SK-N-SH (cell line): ENCODE results near the gene COL23A1. TPM values are rescaled to one million over a fixed set of nuclear protein-coding genes. Genes with fewer than 3 reads are reported as not detected.

Experiments used
- CTCF ChIA-PET: fragments of 300-600, 350-600 bp; formaldehyde crosslinking; extraction: SDS; loops from one replicate; lab custom pipeline; 2021; lab: Yijun Ruan, JAX
- POLR2A ChIA-PET: fragments of 350-600 bp; sonication (Branson Sonifier 250); formaldehyde crosslinking; extraction: SDS; loops from one replicate; lab custom pipeline; 2020; ENCODE audit warnings: antibody characterized with exemption, inconsistent platforms; lab: Yijun Ruan, JAX
- DNase-seq: peaks from one replicate; pipeline ENCODE4 v3.0.0; 2012
- H2AFZ ChIP-seq: fragments of 200-600 bp; sonication (generic); 2 replicates; pipeline ENCODE4 v1.8.1; 2016; ENCODE audit warnings: antibody characterized with exemption, mild to moderate bottlenecking, low read depth
- H3F3A ChIP-seq: fragments of 200-600 bp; sonication (generic); replicated peaks from 2 replicates; pipeline ENCODE3; 2016; ENCODE audit warnings: antibody characterized with exemption, mild to moderate bottlenecking; ENCODE audit not compliant: insufficient read depth
- H3K27ac ChIP-seq, 2 experiments: fragments of 200-500 bp in 1 of 2; fragments of 200-600 bp in 1 of 2; sonication (Bioruptor generic) in 1 of 2; sonication (generic), shearing (Covaris generic) in 1 of 2; 2 replicates each; pipeline versions ENCODE4 v1.5.1 to v1.6.1; 2014 to 2016; ENCODE audit warnings: low read depth in 2 of 2, inconsistent platforms in 1 of 2, low read length in 1 of 2, mild to moderate bottlenecking in 1 of 2, mixed read lengths in 1 of 2
- H3K27me3 ChIP-seq: fragments of 200-600 bp; sonication (generic), shearing (Covaris generic); 2 replicates; pipeline ENCODE4 v1.6.1; 2016; ENCODE audit warnings: mixed run types; ENCODE audit not compliant: insufficient read depth
- H3K36me3 ChIP-seq, 2 experiments: fragments of 200-500 bp in 1 of 2; fragments of 200-600 bp in 1 of 2; sonication (Bioruptor generic) in 1 of 2; sonication (generic) in 1 of 2; replicated peaks in 1 of 2; 2 replicates each; pipeline versions ENCODE3 to v1.5.1; 2014 to 2016; ENCODE audit warnings: low read length in 1 of 2, mild to moderate bottlenecking in 1 of 2; ENCODE audit not compliant: insufficient read depth in 2 of 2, control insufficient read depth in 1 of 2
- H3K4me1 ChIP-seq, 2 experiments: fragments of 200-500 bp in 1 of 2; fragments of 200-600 bp in 1 of 2; sonication (Bioruptor generic) in 1 of 2; sonication (generic), shearing (Covaris generic) in 1 of 2; 2 replicates each; pipeline versions ENCODE4 v1.5.1 to v1.6.1; 2014 to 2016; ENCODE audit warnings: low read depth in 1 of 2, low read length in 1 of 2, mixed run types in 1 of 2; ENCODE audit not compliant: insufficient read depth in 2 of 2, control insufficient read depth in 1 of 2
- H3K4me2 ChIP-seq: fragments of 200-600 bp; sonication (generic), shearing (Covaris generic); 2 replicates; pipeline ENCODE4 v1.6.1; 2017; ENCODE audit warnings: mixed run types
- H3K4me3 ChIP-seq, 2 experiments: fragments of 200-500 bp in 1 of 2; fragments of 200-600 bp in 1 of 2; sonication (Bioruptor generic) in 1 of 2; sonication (generic), shearing (Covaris generic) in 1 of 2; 2 replicates each; pipeline versions ENCODE4 v1.5.1 to v1.8.1; 2014 to 2016; ENCODE audit warnings: low read depth in 2 of 2, inconsistent platforms in 1 of 2, low read length in 1 of 2, mild to moderate bottlenecking in 1 of 2, mixed read lengths in 1 of 2, moderate library complexity in 1 of 2
- H3K79me2 ChIP-seq: fragments of 200-600 bp; sonication (generic); 2 replicates; pipeline ENCODE4 v1.8.1; 2017; ENCODE audit warnings: mild to moderate bottlenecking; ENCODE audit not compliant: insufficient read depth
- H3K9ac ChIP-seq: fragments of 200-600 bp; sonication (generic); 2 replicates; pipeline ENCODE4 v1.6.1; 2017; ENCODE audit warnings: mixed run types
- H3K9me2 ChIP-seq: fragments of 200-600 bp; sonication (generic); 2 replicates; pipeline ENCODE4 v1.6.1; 2017; ENCODE audit warnings: mixed run types
- H3K9me3 ChIP-seq: fragments of 200-600 bp; sonication (generic); 2 replicates; pipeline ENCODE4 v1.6.1; 2017; ENCODE audit warnings: mixed run types, mild to moderate bottlenecking, moderate library complexity
- H4K20me1 ChIP-seq: fragments of 200-600 bp; sonication (generic); 2 replicates; pipeline ENCODE4 v1.6.1; 2017; ENCODE audit warnings: mild to moderate bottlenecking, mixed run types; ENCODE audit not compliant: insufficient read depth
- CHD2 ChIP-seq: fragments of 150-350 bp; IDR thresholded peaks from 2 replicates; pipeline ENCODE4 v1.6.1; 2018; ENCODE audit warnings: low read length; ENCODE audit not compliant: partially characterized antibody
- EP300 ChIP-seq, 2 experiments: IDR thresholded peaks; 2 replicates each; pipeline versions ENCODE4 v1.4.0 to v1.6.1; 2012; ENCODE audit warnings: borderline replicate concordance in 1 of 2, low read depth in 1 of 2, low read length in 1 of 2
- FOSL2 ChIP-seq: IDR thresholded peaks from 2 replicates; pipeline ENCODE4 v1.4.0; 2012; ENCODE audit warnings: low read depth, mild to moderate bottlenecking, moderate library complexity, borderline replicate concordance
- IRF3 ChIP-seq: fragments of 150-350 bp; IDR thresholded peaks from 2 replicates; pipeline ENCODE4 v1.6.1; 2016; ENCODE audit warnings: mild to moderate bottlenecking, low read depth, low read length
- MAX ChIP-seq: IDR thresholded peaks from 2 replicates; pipeline ENCODE4 v1.4.0; 2012; ENCODE audit warnings: low read depth
- MXI1 ChIP-seq: IDR thresholded peaks from 2 replicates; pipeline ENCODE4 v1.6.1; 2012; ENCODE audit warnings: mild to moderate bottlenecking, low read depth, low read length, improper control_type of control experiment
- NFIC ChIP-seq: IDR thresholded peaks from 2 replicates; pipeline ENCODE4 v1.4.0; 2012; ENCODE audit warnings: borderline replicate concordance
- NRF1 ChIP-seq: IDR thresholded peaks from 2 replicates; pipeline ENCODE4 v1.6.1; 2012; ENCODE audit warnings: low read depth, mild to moderate bottlenecking, low read length
- PBX3 ChIP-seq: IDR thresholded peaks from 2 replicates; pipeline ENCODE4; 2012
- REST ChIP-seq: IDR thresholded peaks from 2 replicates; pipeline ENCODE4 v1.6.1; 2012; ENCODE audit warnings: mild to moderate bottlenecking, low read depth, low read length, moderate library complexity
- RXRA ChIP-seq: IDR thresholded peaks from 2 replicates; pipeline ENCODE4 v1.4.0; 2012; ENCODE audit warnings: low read depth, mild to moderate bottlenecking, borderline replicate concordance
- YY1 ChIP-seq: IDR thresholded peaks from 2 replicates; pipeline ENCODE4 v1.4.0; 2012; ENCODE audit warnings: low read depth, mild to moderate bottlenecking
- WGBS: methylation state at CpG from one replicate; pipeline ENCODE4 v1.1.6; 2017; ENCODE audit warnings: low lambda C conversion rate; 5-methylcytosine and 5-hydroxymethylcytosine counted together
- polyA plus RNA-seq, 3 experiments: library from polyadenylated mRNA; depleted of rRNA; stranded (reverse); fragments of >200 nt; gene quantifications; 2 replicates each; pipeline ENCODE4 v1.2.3, GENCODE V29; 2012

The COL23A1 gene
- polyA plus RNA-seq, 1 of the 3 experiments (the other 2 are of a cell fraction), result 0.10 TPM

GRCh38 chr5:178385496-178385890, 204.7 kb downstream of the COL23A1 start:
- Histone ChIP-seq H3K36me3 (no peaks in the 10 kb centered on the region), H4K20me1 (no peaks in the 10 kb centered on the region), H2AFZ (no peak overlapping the region), H3K4me3 (no peak overlapping the region), H3K79me2 (no peaks in the 10 kb centered on the region), H3K27me3 (no peaks in the 10 kb centered on the region), H3K27ac (peak overlapping the region in 1 of 2 experiments; percentile 47; a peak in 1 of 4 replicates), H3K4me1 (peaks cover 0 to 94% of the 10 kb centered on the region in 2 experiments; a peak in 1 of 4 replicates), H3F3A (no peaks in the 10 kb centered on the region), H3K9ac (no peak overlapping the region), H3K9me3 (no peaks in the 10 kb centered on the region), H3K9me2 (no peaks in the 10 kb centered on the region), H3K4me2 (no peak overlapping the region)
- peak; percentile 47 for DNase-seq
- 41% methylated on average over 11 of the region's 13 CpGs for WGBS
- ChIA-PET POLR2A (interaction anchor here (0.7 to 1.0 kb wide), 2 partner anchors 25 to 54 kb away, joined by 3 read pairs; no protein-coding TSS in a partner anchor), CTCF (interaction anchor here (1.0 to 2.7 kb wide), 4 partner anchors 26 to 205 kb away, joined by 3 to 10 read pairs (median 3); partner anchors contain the start of gene COL23A1)
- TF ChIP-seq CHD2 (no peak), FOSL2 (no peak), YY1 (no peak), MXI1 (no peak), EP300 (IDR thresholded peaks at IDR 0.05; ENCODE audit: borderline replicate concordance in 1 of 2, low read depth in 1 of 2, low read length in 1 of 2) (no peak), PBX3 (no peak), IRF3 (no peak), RXRA (no peak), NRF1 (no peak), MAX (no peak), REST (no peak), NFIC (no peak)
